ENCODE data around the gene SERPINA10. TPM values are rescaled to one million over a fixed set of nuclear protein-coding genes. Genes with fewer than 3 reads are reported as not detected.
A peak's percentile ranks its signal among the peaks of the same experiment; 100 is the strongest.

SERPINA10 gene, protein sequence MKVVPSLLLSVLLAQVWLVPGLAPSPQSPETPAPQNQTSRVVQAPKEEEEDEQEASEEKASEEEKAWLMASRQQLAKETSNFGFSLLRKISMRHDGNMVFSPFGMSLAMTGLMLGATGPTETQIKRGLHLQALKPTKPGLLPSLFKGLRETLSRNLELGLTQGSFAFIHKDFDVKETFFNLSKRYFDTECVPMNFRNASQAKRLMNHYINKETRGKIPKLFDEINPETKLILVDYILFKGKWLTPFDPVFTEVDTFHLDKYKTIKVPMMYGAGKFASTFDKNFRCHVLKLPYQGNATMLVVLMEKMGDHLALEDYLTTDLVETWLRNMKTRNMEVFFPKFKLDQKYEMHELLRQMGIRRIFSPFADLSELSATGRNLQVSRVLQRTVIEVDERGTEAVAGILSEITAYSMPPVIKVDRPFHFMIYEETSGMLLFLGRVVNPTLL
- polyA plus RNA-seq (ENCODE audit: insufficient read length in 4 of 4): under 1 TPM; 0.19 to 0.29 (median 0.25) TPM

GRCh38 chr14:94292872-94293577 is at the start of gene SERPINA10:
Gene SERPINA10, minus strand, starts transcription at chr14:94293268. Its CDS starts 2,675 bp downstream, at chr14:94290593.
- DNase-seq (ENCODE audit: low read depth in 4 of 4, low spot score in 3 of 4): no peak

DNA sequence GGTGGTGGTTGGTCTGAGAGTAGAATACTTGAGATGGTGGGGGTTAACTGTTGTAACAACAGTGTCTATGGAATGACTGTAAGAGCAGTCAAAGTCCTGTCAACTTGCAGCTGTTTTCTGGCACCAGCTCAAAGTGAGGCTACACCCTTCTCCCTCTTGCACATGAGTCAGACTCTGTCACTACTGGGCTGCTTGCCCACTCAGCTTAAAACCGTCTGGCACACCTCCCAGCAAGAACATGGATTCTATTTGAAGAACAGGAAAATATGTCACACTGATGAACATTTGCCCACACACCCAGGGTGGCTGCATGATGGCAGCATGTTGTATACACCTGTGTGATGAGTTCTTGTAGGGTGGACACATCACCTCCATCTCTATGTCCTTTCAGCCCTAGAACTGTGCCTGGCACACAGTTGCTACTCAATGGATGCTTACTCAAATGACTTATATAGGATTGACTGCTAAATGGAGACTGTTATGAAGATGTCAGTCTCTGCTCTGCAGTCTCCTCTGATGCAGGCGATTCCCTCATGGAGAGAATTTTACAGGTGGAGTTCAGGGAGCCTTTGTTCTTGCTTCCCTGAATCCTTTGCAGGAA is 49.4 kb upstream of the SERPINA10 start:
- no peak for DNase-seq (ENCODE audit: low read depth in 4 of 4, low spot score in 3 of 4)

GRCh38 chr14:94341656-94342333 is 48.7 kb upstream of the SERPINA10 start:
- DNase-seq (ENCODE audit: low read depth in 4 of 4, low spot score in 3 of 4): no peak

DNA sequence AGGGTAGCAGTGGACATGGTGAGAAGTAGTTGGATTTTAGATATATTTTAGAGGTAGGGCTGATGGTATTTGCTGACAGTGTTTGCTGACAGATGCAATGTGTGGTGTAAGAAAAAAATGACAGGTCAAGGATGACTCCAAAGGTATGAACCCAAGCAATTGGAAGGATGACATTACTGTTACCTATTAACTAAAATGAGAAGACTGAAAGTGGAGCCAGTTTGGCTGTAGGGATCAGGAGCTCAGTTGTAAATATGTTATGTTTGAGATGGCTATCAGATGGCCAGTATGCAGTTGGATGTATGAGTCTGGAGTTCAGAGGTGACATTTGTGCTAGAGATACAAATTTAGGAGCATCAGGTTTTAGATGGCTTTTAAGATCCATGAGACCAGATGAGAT is 47.5 kb upstream of the SERPINA10 start:
- no peak for DNase-seq (ENCODE audit: low read depth in 4 of 4, low spot score in 3 of 4)

- DNase-seq (ENCODE audit: low read depth in 4 of 4, low spot score in 3 of 4): no peak
Measured at GRCh38 chr14:94338023-94338422, 45.0 kb upstream of the SERPINA10 start.

- DNase-seq (ENCODE audit: low read depth in 4 of 4, low spot score in 3 of 4): no peak
Measured at GRCh38 chr14:94337274-94337673, 44.2 kb upstream of the SERPINA10 start.

DNA sequence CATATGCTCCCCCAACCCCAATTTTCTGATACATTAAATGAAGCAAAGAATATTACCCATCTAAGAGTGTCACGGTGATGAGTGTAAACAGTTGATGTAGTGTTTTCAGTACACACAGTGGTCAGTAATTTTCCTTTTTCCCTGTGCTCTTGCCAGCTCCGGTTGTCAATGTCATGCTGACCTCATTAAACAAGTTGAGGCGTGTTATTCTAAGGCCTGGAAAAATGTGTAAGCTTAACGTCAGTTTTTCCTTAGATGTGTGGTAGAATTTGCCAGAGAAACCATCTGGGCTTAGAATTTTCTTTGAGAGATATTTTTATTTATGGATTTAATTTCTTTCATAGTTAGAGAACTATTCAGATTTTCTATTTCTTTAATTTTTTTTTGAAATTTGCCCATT is 41.8 kb upstream of the SERPINA10 start:
- no peak for DNase-seq (ENCODE audit: low read depth in 4 of 4, low spot score in 3 of 4)

DNA sequence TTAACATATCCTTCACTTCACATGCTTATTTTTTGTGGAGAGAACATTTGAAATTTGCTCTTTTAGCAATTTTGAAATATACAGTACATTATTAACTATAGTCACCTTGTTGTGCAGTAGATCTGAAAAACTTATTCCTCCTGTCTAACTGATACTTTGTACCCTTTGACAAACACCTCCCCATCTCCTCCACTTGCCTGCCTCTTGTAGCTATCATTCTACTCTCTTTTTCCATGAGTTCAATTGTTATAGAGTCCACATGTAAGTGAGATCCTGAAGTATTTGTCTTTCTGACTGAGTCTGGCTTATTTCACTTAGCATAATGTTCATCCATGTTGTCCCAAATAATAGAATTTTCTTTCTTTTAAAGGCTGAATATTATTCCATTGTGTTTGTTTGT is 39.5 kb upstream of the SERPINA10 start:
- no peak for DNase-seq (ENCODE audit: low read depth in 4 of 4, low spot score in 3 of 4)

GRCh38 chr14:94332063-94332583 is 39.1 kb upstream of the SERPINA10 start:
- DNase-seq (ENCODE audit: low read depth in 4 of 4, low spot score in 3 of 4): no peak

DNA sequence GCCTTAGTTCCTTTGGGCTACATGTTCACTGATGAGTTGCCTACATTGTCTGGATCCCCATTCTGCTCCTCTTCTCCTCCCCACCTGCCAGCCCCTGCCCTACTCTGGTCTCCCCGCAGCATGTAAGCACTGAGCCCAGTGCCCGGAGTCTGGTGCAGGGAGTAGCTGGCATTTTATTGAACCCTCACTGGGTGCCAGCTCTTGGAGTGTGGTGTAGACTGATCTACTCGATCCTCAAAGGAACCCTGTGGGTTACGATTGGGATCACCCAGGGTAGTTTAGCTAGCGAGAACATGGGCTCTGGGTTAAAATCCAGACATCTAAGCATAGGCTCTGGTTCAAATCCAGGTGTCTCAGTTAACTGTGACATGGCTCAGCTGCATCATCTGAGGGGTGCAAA is 38.4 kb upstream of the SERPINA10 start:
- no peak for DNase-seq (ENCODE audit: low read depth in 4 of 4, low spot score in 3 of 4)

DNA sequence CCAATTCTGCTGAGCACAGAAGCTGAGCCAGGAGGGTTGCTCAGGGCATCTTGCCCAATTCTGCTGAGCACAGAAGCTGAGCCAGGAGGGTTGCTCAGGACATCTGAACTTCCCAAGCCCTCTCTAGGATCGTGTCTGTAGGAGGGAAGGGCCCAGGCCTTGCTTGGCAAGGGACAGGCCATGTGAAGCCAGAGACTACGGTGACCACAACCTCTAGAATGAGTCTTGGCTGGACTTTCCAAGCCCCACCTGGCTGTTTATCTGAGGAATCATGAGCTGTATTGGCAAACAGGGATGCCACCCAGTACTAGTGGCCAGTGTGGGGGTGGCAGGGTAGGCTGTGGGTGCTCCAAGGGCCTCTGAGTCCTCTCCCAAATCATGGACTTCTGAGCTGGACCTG is 37.8 kb upstream of the SERPINA10 start:
- DNase-seq (ENCODE audit: low read depth in 4 of 4, low spot score in 3 of 4): no peak

GRCh38 chr14:94330432-94330831 is 37.4 kb upstream of the SERPINA10 start:
- DNase-seq (ENCODE audit: low read depth in 4 of 4, low spot score in 3 of 4): no peak

- DNase-seq (ENCODE audit: low read depth in 4 of 4, low spot score in 3 of 4): no peak
Measured at GRCh38 chr14:94329857-94330256, 36.8 kb upstream of the SERPINA10 start.

GRCh38 chr14:94328196-94328595 is 35.1 kb upstream of the SERPINA10 start:
- DNase-seq (ENCODE audit: low read depth in 4 of 4, low spot score in 3 of 4): no peak

- peak in 1 of 4 donors; percentile 2 for DNase-seq (ENCODE audit: low read depth in 4 of 4, low spot score in 3 of 4)
Measured at GRCh38 chr14:94322648-94323570, 29.8 kb upstream of the SERPINA10 start, which contains the start of gene SERPINA6. Gene SERPINA6, minus strand, starts transcription at chr14:94323336. Its CDS starts 8,688 bp downstream, at chr14:94314648.

GRCh38 chr14:94321421-94322271 is 28.6 kb upstream of the SERPINA10 start:
- DNase-seq (ENCODE audit: low read depth in 4 of 4, low spot score in 3 of 4): no peak

- no peak for DNase-seq (ENCODE audit: low read depth in 4 of 4, low spot score in 3 of 4)
Measured at GRCh38 chr14:94320243-94320642, 27.2 kb upstream of the SERPINA10 start.

DNA sequence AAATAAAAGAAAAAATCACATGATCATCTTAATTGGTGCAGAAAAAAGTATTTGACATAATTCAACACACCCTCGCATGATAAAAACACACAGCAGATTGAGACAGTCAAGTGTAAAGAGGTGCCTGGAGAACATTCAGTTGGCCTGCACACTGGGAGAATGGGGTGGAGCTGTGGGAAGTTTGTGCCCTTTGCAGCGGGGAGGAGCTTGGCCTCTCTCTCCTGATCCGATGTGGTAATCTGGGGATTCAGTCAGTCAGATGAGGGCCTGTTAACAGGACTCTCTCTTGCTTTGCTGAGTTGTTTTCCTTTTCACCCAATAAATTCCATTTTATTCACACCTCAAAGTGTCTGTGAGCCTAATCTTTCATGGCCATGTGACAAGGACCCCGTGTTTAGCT is 24.2 kb upstream of the SERPINA10 start:
- no peak for DNase-seq (ENCODE audit: low read depth in 4 of 4, low spot score in 3 of 4)

DNA sequence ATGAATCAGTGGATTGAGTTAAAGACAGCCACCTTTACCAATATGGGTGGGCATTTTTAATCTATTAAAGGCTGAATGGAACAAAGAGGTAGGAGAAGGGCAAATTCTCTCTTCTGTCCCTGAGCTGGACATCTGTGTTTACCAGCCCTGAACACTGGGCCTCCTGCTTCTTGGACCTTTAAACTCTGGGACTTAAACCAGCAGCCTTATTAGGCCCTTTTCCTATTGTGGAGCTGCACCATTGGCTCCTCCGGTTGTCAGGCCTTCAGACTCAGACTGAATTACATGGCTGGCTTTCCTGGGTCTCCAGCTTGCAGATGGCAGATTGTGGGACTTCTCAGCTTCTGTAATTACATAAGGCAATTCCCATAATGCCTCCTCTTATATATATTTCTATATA is 23.6 kb upstream of the SERPINA10 start:
- no peak for DNase-seq (ENCODE audit: low read depth in 4 of 4, low spot score in 3 of 4)
